HAP-1 (cell line): Measurements from ENCODE around the gene PLCXD3.

ENCODE experiments used
- DNase-seq, 2 experiments: peaks; one replicate each; pipeline ENCODE4 v3.0.0-alpha.2; 2016 to 2020; ENCODE audit warnings: low spot score in 2 of 2
- H3K27me3 ChIP-seq: fragments of 250-450 bp; sonication (Bioruptor Pico); 2 replicates; pipeline ENCODE4 v1.5.1; 2020; ENCODE audit warnings: low read depth, mild to moderate bottlenecking, moderate library complexity
- H3K36me3 ChIP-seq: fragments of 250-450 bp; sonication (Bioruptor Pico); replicated peaks from 2 replicates; pipeline ENCODE4 v1.5.1; 2020; ENCODE audit warnings: mild to moderate bottlenecking
- H3K4me1 ChIP-seq: fragments of 250-450 bp; sonication (Bioruptor Pico); 2 replicates; pipeline ENCODE4 v1.5.1; 2020; ENCODE audit warnings: mild to moderate bottlenecking
- H3K4me3 ChIP-seq: fragments of 250-450 bp; sonication (Bioruptor Pico); 2 replicates; pipeline ENCODE4 v1.5.1; 2020; ENCODE audit warnings: mild to moderate bottlenecking, moderate library complexity
- H3K9me3 ChIP-seq: fragments of 250-450 bp; sonication (Bioruptor Pico); 2 replicates; pipeline ENCODE4 v1.5.1; 2020; ENCODE audit warnings: mild to moderate bottlenecking, moderate library complexity
- in situ Hi-C: fragments of 300-500 bp; cut with MboI; formaldehyde crosslinking; loops from 3 replicates; pipeline ENCODE4 v1.14.3; 2020; ENCODE audit warnings: low sequenced_read_pairs, inconsistent platforms, mixed read lengths

PLCXD3 gene, protein sequence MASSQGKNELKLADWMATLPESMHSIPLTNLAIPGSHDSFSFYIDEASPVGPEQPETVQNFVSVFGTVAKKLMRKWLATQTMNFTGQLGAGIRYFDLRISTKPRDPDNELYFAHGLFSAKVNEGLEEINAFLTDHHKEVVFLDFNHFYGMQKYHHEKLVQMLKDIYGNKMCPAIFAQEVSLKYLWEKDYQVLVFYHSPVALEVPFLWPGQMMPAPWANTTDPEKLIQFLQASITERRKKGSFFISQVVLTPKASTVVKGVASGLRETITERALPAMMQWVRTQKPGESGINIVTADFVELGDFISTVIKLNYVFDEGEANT

GRCh38 chr5:41510176-41510831 lies at the start of gene PLCXD3:
Gene PLCXD3 (minus strand): TSS chr5:41510601. CDS start chr5:41510526, 75 bp downstream.
- H3K27me3 ChIP-seq: no peaks in the 10 kb centered on the region
- peak; percentile 67 for DNase-seq

GRCh38 chr5:41559184-41559583 lies 48.8 kb upstream of the PLCXD3 start:
- no peak for DNase-seq
- no peaks in the 10 kb centered on the region for H3K9me3 ChIP-seq
- no peaks in the 10 kb centered on the region for H3K36me3 ChIP-seq
- in situ Hi-C loops: no loop called here
- no peaks in the 10 kb centered on the region for H3K4me1 ChIP-seq
- no peaks in the 10 kb centered on the region for H3K27me3 ChIP-seq
- H3K4me3 ChIP-seq: no peak overlapping the region

More at GRCh38 chr5:41510176-41510831, at the start of gene PLCXD3:
- Histone ChIP-seq H3K36me3 (no peaks in the 10 kb centered on the region), H3K9me3 (no peaks in the 10 kb centered on the region), H3K4me1 (no peaks in the 10 kb centered on the region), H3K4me3 (peak within 1 kb of the TSS; percentile 6; the same call in 1 of the 2 replicates)
- in situ Hi-C loops: no loop called here

GRCh38 chr5:41558295-41558694 lies 47.9 kb upstream of the PLCXD3 start:
- Histone ChIP-seq H3K4me3 (no peak overlapping the region), H3K27me3 (no peaks in the 10 kb centered on the region), H3K36me3 (no peaks in the 10 kb centered on the region), H3K4me1 (no peaks in the 10 kb centered on the region), H3K9me3 (no peaks in the 10 kb centered on the region)
- in situ Hi-C loops: no loop called here
- no peak for DNase-seq

GRCh38 chr5:41547991-41548390 lies 37.6 kb upstream of the PLCXD3 start:
- no peak for DNase-seq
- H3K27me3 ChIP-seq: no peaks in the 10 kb centered on the region
- no peaks in the 10 kb centered on the region for H3K9me3 ChIP-seq
- no peak overlapping the region for H3K4me3 ChIP-seq
- in situ Hi-C loops: no loop called here
- no peaks in the 10 kb centered on the region for H3K36me3 ChIP-seq
- no peaks in the 10 kb centered on the region for H3K4me1 ChIP-seq

DNA sequence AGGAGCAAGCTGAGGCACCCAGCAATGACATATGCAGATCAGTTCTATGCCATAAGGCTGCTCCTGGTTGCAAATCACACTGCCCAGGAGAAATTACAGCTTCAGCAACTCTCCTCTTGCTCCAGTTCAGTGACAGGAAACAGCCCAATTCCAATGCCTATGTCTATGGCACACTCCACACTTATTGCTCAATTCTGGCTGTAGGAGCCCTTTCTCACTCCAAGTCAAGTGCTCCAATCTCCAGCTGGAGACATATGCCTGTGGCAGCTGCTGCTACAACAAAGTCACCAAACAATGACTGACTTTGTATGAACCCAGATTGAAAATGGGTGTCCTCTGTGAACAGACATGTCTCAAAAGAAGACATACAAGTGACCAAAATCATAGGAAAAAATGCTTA lies 31.8 kb upstream of the PLCXD3 start:
- in situ Hi-C loops: no loop called here
- Histone ChIP-seq H3K9me3 (no peaks in the 10 kb centered on the region), H3K27me3 (no peaks in the 10 kb centered on the region), H3K4me3 (no peak overlapping the region), H3K36me3 (no peaks in the 10 kb centered on the region), H3K4me1 (no peaks in the 10 kb centered on the region)
- DNase-seq: no peak

DNA sequence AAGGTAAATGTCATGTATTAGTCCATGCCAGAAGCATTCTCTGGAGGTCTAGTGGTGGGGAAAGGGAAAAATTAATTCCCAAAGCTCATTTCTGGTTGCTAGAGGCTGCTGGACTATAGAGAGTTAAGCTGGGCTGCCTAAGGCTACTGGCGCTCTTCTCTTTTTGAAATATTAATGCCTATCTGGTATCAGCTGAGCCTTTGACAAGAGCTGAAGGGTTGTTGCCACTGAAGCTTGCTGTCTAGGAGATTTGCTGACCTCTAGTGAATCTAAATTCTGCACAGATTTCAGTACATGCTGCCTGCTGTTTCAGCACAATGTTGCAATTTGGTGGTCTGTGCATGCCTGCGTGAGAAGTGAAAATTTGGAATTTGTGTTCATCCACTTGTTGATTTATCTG lies 29.1 kb upstream of the PLCXD3 start:
- H3K36me3 ChIP-seq: no peaks in the 10 kb centered on the region
- H3K27me3 ChIP-seq: no peaks in the 10 kb centered on the region
- no peak overlapping the region for H3K4me3 ChIP-seq
- no peak for DNase-seq
- in situ Hi-C loops: no loop called here
- H3K9me3 ChIP-seq: no peaks in the 10 kb centered on the region
- no peaks in the 10 kb centered on the region for H3K4me1 ChIP-seq

DNA sequence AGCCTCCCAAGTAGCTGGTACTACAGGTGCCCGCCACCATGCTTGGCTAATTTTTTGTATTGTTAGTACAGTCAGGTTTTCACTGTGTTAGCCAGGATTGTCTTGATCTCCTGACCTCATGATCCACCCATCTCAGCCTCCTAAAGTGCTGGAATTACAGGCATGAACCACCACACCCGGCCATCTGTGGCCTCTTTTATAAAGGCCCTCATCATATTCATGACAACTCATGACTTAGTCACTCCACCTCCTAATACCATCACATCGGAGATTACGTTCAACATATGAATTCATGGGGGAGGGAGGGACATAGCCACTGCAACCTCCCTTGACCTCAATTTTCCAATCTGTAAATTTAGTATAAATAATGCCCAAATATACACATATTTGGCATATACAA lies 27.2 kb upstream of the PLCXD3 start:
- no peak for DNase-seq
- H3K9me3 ChIP-seq: no peaks in the 10 kb centered on the region
- H3K4me1 ChIP-seq: no peaks in the 10 kb centered on the region
- H3K4me3 ChIP-seq: no peak overlapping the region
- in situ Hi-C loops: no loop called here
- H3K27me3 ChIP-seq: no peaks in the 10 kb centered on the region
- no peaks in the 10 kb centered on the region for H3K36me3 ChIP-seq

DNA sequence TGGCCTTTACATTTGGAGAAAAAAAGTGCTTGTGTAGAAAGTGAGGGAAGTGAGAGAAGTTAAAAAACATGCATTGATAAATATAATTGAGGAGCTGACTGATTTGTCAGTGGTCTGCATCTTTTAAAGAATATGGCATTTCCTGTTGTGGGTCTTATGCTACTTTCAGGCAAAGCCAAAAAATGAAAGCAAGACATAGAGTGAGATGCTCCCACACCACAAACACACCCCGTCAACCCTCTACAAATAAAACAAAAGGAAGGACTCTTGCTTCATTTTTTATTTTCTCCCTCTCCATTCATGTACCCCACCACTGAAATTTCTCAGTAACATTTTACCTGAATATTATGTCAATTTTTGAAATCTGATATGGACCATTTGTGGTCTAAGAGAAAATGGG lies 22.1 kb upstream of the PLCXD3 start:
- no peak for DNase-seq
- H3K4me3 ChIP-seq: no peak overlapping the region
- in situ Hi-C loops: no loop called here

GRCh38 chr5:41527201-41527779 lies 16.9 kb upstream of the PLCXD3 start:
- no peak for DNase-seq
- no peaks in the 10 kb centered on the region for H3K4me1 ChIP-seq
- H3K9me3 ChIP-seq: no peaks in the 10 kb centered on the region
- no peaks in the 10 kb centered on the region for H3K36me3 ChIP-seq
- no peaks in the 10 kb centered on the region for H3K27me3 ChIP-seq
- in situ Hi-C loops: no loop called here
- H3K4me3 ChIP-seq: no peak overlapping the region

More for the DNA sequence above, 22.1 kb upstream of the PLCXD3 start:
- no peaks in the 10 kb centered on the region for H3K27me3 ChIP-seq
- no peaks in the 10 kb centered on the region for H3K36me3 ChIP-seq
- no peaks in the 10 kb centered on the region for H3K4me1 ChIP-seq
- no peaks in the 10 kb centered on the region for H3K9me3 ChIP-seq

DNA sequence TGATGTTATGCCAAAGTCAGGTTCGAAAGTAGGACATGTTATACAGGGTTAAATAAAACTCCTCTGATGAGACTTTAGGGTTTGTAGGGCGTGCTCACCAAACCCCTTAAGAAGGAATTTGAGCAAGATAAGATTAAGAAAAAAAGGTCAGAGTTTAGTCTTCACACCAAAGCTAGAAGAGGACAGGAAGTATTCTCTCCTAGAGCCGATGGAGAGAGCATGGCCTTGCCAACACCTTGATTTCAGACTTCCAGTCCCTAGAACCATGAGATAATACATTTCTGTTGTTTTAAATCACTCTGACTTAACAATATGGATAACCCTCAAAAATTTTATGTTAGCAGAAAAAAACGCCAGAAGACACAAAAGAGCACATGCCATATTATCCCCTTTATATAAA lies 16.3 kb upstream of the PLCXD3 start:
- in situ Hi-C loops: no loop called here
- Histone ChIP-seq H3K4me3 (no peak overlapping the region), H3K27me3 (no peaks in the 10 kb centered on the region), H3K9me3 (no peaks in the 10 kb centered on the region), H3K4me1 (no peaks in the 10 kb centered on the region), H3K36me3 (no peaks in the 10 kb centered on the region)
- no peak for DNase-seq

DNA sequence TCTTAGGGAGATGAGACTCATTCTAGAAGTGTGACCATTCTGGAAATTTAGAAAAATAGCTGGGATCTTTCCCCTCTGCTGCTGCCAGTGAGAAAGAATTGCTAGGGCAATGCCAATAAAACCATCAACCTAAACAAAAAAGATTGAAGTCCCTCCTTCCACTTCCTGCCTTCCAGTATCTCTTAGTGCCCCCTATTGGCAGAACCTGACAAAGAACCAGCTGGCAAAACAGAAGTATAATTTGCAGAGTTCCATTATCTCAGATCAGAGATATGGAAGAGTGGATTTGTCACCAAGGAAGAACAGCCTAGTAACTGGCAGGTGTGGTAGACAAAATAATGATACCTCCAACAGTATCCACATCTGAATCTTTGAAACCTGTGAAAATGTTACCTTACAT lies 13.8 kb upstream of the PLCXD3 start:
- Histone ChIP-seq H3K4me3 (no peak overlapping the region), H3K36me3 (no peaks in the 10 kb centered on the region), H3K4me1 (no peaks in the 10 kb centered on the region), H3K27me3 (no peaks in the 10 kb centered on the region), H3K9me3 (no peaks in the 10 kb centered on the region)
- in situ Hi-C loops: no loop called here
- DNase-seq: peak in 1 of 2 experiments; percentile 15

- in situ Hi-C loops: no loop called here
- Histone ChIP-seq H3K4me3 (no peak overlapping the region), H3K27me3 (no peaks in the 10 kb centered on the region), H3K4me1 (no peaks in the 10 kb centered on the region), H3K9me3 (no peaks in the 10 kb centered on the region), H3K36me3 (no peaks in the 10 kb centered on the region)
- no peak for DNase-seq
Observed at GRCh38 chr5:41522193-41522786, 11.9 kb upstream of the PLCXD3 start.

GRCh38 chr5:41519801-41520200 lies 9.4 kb upstream of the PLCXD3 start:
- no peaks in the 10 kb centered on the region for H3K36me3 ChIP-seq
- no peaks in the 10 kb centered on the region for H3K9me3 ChIP-seq
- no peaks in the 10 kb centered on the region for H3K4me1 ChIP-seq
- no peaks in the 10 kb centered on the region for H3K27me3 ChIP-seq
- DNase-seq: no peak
- in situ Hi-C loops: no loop called here
- H3K4me3 ChIP-seq: no peak overlapping the region

DNA sequence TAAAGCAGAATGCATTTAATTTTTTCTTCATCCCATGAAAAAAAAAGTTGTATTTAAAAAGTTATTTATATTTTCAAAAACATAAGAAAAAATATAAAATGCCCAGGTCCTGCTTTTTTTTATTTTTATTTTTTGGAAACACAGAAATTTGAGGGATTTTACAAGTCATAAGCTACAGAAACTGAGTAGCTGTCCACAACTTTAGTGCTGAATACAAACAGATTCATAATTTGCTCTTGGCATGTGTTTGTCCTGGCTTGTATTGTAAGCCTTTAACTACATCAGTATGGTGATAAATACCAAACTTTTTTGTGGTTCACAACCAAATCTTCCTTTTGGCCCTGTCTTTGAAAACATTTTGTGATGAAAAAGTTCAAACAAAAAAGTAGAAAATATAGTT lies 7.5 kb upstream of the PLCXD3 start:
- Histone ChIP-seq H3K9me3 (no peaks in the 10 kb centered on the region), H3K4me3 (no peak overlapping the region), H3K27me3 (no peaks in the 10 kb centered on the region), H3K36me3 (no peaks in the 10 kb centered on the region), H3K4me1 (no peaks in the 10 kb centered on the region)
- no peak for DNase-seq
- in situ Hi-C loops: no loop called here
